GM18867 (cell line): ENCODE measurements around the gene C8B.

Experiments
- ATAC-seq: cut with Tn5 transposase; IDR thresholded peaks from one replicate; pipeline ENCODE4 v1.9.1; 2021; ENCODE audit warnings: mild to moderate bottlenecking, moderate library complexity; ENCODE audit not compliant: unreplicated experiment

The C8B gene

DNA sequence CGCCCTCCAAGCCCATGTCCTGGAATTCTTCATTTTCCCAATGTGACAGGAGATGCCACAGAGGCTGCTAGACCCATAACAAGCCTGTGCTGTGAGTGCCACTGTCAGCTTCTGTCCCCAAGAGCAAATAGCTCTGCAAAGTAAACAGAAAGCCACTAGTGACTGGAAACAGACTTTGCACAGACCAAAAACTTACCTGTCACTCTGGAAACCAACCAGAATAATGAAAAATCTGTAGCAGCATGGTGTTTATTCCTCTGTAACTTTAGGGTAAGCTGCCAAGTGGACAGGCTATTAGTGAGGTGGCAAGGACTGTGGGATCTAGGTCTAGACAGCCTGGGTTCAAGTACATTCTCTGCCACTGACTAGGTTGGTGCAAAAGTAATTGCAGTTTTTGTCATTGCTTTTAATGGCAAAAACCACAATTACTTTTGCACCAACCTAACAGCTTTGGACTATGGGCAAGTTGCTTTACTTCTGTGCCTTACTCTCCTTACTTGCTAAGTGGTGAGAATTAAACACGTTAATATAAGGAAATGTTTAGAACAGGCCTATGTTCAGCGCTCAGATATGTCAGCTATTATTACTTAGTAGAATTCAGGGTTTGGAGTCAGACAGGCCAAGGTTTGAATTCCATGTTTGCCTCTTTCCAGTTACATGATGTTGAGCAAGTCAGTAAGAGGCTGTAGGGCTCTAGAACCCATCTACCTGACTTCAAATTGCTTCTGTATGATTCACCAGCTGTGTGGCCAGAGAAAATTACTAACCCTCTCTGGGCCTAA, at the start of gene C8B:
Gene C8B (minus strand): TSS at position 100 of the 782 bp plus-strand sequence. CDS start 67 bp downstream, at position 33.
- ATAC-seq, result no peak

DNA sequence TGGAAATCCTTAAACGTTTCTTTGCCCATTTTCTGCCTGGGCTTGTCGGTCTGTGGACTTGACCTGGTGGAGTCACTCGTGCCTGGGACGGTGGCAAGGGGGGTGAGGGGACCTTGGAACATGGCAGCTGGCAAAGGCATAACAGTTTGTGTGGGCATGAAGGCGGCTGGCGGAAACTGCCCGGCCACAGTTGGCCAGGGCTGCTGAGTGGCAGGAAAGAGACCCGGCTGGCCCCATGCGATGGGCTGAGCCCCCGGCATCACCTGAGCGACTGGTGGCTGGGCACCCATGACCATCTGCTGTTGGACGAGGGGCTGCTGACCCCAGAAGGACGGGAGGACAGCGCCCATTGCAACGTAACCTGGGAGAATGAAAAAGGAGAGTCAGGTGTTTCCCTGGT, 49.3 kb upstream of the C8B start:
- no peak for ATAC-seq

DNA sequence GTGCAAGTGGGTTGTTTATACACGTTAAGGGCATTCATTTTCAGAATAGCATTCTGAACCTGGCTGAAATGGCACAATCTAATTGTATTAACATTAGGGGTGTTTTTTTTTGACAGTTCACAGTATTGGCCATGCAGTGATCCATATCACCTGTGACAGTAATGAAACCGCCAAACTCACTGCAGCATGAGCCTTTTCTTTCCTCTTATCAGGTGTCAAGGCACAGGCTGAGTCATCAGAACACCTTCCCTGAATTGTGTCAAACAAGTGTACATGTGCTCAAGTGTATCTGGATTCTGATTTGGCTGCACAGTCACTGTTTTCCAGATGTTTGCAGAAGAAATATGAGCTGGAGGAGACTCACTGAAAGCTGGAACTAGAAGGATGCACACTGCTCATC, 47.7 kb upstream of the C8B start:
- ATAC-seq, result no peak

DNA sequence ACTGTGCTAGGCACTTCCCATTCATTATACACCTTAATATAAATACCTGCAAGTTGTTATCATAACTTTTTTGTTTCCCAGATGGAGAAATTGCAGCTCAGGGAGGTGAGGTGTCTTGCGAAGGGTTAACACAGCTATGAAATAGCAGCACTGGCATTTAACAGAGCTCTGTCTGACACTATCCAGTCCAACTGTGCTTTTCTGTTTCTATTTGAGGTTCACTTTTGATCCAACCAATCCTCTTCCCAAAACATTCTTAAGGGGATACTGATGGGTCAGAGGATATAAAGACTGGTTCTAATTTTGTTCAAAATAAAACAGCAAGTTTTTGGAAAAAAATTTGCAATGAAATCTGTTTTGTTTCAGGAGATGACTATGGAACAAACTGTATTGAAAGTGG, 46.5 kb upstream of the C8B start:
- no peak for ATAC-seq

DNA sequence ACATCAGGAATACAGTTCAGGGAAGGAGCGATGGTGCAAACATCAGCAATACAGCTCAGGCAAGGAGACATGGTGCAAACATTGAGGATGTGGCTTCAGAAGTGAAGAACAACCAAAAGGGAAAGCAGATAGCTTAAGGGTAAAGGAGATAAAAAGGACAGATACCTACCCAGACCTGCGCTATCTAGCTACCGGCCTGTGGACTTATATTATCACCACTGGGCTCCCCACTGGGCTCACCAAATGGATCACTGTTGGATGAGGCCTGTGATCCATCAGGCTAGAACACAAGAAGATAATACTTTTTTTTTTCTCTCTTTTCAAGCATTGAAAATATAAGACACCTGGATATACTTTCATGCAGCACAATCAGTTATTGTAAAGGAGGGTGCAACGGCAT, 44.7 kb upstream of the C8B start:
- ATAC-seq, result no peak

DNA sequence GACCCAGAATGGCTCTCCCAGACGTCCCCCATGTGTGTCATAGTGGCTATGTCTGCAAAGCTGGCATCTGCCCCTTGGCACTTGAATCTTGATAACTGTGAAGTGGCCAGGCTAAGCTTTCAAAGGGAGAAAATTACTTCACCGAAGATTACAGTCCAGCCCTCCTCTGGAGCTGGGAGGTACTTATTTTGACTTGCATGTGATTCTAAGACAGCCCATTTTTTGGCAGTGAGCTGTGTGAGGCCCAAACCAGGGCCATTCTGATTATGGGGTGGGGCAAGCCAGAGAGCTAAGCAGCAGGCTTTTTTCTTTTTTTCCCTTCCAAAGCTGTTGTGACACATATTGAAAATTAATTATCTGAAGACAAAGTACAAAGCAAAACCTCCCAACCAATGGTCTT, 42.1 kb upstream of the C8B start:
- no peak for ATAC-seq

DNA sequence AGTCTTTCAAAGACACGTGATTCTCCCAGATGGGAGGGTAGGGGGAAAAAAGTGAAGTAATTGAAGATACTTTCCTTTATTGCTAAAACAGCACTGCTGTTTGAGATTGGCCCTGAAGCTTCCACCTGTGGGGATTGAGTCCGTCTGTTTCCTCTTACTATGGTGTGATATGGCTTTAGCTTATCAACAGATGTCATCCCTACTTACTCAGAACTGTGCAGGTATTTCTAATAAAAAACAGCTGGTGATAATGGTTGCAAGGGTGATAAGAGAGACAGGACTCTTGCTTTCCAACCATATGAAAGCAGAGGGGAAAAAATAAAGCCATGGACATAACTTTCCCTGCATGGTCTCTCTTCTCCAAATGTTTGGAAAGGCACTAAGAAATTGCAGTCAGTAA, 41.7 kb upstream of the C8B start:
- no peak for ATAC-seq

DNA sequence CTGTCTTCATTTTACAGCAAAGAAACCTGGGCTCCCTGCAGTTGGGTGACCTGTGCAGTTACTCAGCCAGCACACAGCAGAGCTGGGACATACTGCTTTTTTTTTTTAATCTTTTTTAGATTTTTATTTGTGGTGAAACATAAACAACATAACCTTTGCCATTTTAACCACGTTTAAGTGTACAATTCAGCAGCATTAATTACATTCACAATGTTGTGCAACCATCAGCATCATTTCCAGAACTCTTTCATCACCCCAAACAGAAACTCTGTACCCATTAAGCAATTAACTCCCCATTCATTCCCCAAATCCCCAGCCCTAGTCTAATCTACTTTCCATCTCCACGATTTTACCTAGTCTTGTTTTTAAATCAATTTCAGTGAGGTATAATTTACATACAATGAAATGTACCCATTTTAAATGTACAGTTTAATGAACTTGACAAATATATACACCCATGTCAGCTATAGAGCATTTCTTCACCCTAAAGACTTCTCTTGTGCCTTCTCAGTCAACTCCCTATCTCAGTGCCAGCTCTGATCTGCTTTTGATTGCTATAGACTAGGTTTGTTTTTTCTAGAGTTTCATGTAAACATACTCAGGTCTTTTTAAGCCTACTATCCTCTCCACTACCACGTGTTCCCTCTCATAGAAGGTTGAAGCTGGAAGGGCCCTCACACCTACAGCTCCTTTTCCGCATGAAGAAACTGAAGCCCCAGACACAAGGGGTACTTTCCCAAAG, 37.8 kb upstream of the C8B start:
- ATAC-seq, result no peak

DNA sequence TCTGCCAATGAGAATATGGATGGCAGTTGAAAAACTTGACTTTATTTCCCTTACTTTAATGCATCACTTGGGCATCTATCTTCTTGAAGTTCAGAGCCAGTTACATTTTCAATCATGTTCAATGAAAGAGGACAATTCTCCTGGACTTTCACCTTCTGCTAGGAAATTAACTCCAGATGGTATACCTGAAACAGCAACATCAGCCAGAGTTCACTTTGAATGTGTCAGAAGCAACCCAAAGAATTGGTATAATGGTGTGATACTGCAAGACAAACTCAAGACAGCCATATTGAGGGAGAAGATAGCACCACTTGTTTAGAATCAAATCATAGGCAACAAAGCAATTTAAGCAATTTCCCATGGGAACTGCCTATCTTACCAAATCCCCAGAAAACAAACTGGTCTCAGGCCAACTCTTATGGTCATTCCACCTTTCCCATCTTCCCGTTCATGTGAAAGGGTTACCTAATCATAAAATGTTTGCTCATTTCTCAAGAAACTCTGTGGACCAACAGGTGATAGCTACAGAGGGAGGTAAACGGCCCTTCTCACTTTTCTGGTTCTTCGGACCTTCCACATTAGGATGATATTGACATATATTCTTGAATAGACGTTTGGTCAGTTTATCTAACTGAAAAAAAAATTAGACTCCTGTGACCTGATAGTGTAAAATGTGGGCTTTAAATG, 29.7 kb upstream of the C8B start:
- ATAC-seq, result no peak

DNA sequence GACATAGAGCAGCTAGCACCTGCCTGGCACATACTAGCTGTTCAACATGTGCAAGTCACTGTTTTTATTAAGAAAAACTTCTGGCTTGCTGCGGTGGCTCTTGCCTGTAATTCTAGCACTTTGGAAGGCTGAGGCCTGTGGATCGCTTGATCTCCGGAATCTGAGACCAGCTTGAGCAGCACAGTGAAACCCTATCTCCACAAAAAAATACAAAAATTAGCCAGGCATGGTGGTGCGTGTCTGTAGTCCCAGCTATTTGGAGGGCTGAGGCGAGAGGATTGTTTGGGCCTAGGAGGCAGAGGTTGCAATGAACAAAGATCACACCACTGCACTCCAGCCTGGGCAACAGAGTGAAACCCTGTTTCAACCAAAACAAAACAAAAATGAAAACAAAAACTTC, 27.7 kb upstream of the C8B start:
- ATAC-seq, result no peak

DNA sequence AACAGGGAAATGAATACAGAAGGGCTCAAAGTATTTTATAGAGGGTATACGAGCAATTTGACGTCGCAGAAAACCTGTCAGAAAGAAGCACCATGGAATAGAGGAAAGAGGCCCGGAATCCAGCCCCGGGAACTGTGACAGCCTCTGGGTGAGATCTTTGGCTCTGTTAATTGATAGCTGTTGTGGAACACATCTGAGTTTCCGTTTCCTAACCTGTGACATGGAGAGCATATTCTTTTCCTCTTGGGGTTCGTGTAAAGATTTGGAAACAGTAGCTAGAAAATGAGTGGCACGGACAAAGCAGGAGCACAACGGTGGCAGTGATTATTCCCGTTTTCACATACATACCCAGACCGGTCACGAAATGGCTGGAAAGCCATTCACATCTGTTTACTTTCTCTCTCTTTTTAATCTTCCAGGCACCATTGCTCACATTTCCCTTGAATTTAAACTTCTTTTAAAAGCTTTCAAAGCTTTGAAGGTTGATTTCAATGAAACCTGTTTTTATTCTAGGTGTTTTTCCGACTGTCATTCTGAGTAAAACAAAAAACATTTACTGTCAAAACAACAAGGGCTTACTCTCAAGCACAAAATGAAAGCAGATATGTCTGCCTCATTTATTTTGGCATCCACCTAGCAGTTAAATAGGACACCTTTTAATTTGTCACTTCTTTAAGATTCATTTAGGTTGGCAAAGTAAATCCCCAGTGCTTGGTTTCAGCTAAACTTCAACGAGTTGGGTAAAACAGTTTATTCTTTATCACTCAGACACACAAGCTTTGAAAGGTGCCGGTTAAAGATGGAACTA, 26.7 kb upstream of the C8B start:
- no peak for ATAC-seq

DNA sequence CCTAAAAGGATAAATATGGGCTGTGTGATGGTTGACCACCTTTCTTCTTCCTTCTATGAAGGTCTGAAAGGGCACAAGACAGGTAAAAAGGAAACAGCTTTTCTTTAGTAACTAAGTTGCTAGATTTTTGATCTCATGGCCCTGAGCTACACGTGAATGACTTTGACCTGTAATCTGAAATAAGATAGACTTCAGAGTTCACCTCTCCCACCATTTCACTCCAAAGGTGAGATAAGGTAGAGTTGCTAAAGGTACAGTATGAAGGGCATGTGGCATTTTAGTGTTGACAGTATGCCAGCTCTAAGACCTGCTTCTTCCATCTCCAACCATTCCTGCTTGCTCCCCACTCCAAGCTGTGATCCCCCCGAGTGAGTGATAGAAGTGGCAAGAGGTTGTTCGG, 25.8 kb upstream of the C8B start:
- ATAC-seq, result no peak

DNA sequence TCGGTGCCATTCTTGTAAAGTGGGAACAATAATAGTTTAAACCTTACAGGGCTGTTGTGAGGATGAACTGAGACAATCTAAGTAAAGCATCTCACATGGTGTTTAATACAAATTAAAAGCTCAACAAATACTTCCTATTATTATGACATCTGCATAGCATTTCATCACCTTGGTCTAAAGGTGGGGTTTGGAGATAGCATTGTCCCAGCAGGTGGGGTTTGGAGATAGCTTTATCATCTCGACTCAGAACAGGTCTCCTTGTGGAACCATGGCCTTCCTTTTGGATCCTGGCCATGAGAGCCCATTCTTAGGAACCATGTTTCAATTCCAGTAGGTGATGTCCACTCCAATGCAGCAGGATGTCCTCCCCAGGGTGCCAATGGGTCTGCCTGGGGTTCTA, 20.6 kb upstream of the C8B start:
- no peak for ATAC-seq

DNA sequence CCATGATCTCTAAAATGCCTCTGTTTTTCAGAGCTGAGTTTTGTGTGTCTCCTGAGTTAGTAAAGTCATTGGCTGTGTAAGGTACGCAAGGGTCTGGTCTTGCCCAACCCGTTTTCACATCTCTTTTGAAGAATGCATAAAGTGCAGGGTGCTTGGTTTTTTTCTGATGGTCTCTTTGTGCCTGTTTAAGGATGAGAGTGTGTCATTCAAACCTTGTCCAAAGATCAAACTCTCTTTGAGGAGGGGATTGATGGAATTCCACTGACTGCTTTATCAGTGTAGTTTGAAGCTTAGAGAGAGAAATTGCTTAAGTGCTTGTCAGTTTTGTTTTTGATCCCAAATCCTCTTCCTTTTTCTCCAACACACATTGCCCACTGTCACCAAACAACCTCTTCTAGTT, 20.0 kb upstream of the C8B start:
- ATAC-seq, result no peak

DNA sequence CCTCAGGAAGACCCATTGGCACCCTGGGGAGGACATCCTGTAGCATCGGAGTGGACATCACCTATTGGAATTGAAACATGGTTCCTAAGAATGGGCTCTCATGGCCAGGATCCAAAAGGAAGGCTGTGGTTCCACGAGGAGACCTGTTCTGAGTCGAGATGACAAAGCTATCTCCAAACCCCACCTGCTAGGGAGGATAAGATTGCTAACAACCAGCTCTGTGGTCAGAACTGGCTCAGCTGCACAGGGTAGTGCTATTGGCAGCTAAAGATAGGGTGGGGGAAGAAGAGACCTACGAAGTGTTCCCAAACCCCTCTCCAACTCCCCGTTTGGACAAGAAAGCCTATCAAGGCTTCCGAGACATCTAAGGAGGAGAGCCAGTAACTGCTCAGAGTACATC, 17.7 kb upstream of the C8B start:
- ATAC-seq, result no peak

DNA sequence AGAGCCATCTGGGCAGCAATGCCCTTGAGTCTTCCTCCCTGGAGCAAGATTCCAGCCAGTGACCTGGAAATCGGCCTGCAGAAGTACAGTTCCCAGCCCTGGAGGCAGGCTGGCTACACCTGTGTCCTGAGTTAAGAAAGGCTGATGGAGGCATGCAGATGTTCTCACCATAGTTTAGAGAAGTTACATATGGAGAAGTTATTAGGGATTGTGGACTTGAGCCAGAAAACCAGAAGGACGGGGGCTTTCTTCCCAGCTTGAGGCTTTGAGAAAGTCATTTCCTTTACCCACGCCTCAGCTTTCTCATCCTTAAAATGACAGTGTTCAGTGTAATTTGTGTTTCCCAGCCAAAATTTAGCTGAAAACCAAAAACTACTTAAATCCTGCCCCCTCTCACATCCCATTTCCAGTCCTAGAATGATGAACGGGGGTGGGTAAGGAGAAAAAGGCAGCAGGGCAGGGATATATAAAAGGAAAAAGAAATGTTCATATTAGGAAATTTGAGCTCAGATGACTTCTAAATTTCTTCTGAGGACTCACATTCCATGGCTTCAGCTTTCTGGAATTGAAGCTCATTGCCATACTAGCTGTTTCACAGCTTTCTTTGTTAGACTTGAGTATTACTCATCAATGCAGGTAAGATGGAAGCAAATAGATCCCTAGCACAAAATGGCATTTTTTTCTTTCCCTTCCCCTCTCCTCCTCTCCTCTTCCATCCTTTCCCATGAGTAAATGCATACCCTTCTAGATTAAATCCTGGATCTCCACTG, 14.4 kb upstream of the C8B start:
- no peak for ATAC-seq

DNA sequence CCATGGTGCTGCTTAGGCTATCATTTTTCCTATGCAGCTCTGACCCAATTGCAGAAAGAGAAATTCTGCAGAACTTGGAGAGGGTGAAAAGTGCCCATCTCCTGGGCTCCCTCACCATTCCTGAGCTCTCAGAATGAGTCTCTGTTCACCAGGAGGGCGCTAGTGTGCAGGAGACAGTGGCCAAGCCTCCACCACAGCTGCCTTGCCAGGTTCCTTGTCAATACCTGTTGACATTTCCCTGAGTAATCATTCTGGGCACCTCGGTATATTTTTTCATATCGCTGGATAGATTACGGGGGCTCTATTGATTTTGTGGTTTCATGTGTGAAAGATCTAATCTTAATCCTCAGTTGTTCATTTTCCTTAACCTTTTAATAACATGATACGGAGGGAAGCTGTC, 13.0 kb upstream of the C8B start:
- no peak for ATAC-seq

DNA sequence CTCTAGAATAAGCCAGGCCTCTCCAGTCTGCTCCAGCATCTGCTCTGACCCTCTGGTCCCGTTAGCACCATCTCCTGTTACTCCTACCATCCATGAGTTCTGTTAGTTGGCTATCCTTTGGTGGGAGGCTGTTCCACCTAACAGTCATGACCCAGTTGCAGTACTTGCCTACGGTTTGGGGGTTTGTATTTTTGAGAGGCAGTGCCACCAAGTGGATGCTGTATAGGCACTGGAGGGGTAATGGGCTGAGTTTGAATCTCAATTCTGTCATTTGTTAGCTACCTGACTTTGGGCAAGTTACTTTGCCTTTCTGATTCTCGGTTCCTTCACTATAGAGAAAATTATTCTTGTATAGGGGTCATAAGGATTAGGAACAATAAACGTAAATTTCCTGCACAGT, 12.1 kb upstream of the C8B start:
- no peak for ATAC-seq

DNA sequence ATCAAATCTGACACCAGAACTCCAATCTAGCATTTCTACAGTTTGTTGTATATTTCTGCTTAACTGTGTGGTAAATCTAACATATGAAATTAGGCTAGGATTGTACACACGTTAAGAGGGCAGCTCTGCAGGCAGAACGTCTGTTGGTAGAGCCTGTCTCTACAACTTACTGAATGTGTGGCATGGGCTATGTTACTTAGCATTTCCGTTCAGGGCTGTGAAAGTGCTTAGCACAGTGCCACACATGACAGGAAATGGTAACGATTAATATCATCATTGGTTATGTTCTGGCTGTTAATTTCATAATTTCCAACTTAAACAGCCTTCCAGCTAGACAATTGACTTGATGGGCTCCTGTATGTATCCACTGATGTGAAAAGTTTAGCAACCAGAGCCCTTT, 9.6 kb upstream of the C8B start:
- no peak for ATAC-seq

DNA sequence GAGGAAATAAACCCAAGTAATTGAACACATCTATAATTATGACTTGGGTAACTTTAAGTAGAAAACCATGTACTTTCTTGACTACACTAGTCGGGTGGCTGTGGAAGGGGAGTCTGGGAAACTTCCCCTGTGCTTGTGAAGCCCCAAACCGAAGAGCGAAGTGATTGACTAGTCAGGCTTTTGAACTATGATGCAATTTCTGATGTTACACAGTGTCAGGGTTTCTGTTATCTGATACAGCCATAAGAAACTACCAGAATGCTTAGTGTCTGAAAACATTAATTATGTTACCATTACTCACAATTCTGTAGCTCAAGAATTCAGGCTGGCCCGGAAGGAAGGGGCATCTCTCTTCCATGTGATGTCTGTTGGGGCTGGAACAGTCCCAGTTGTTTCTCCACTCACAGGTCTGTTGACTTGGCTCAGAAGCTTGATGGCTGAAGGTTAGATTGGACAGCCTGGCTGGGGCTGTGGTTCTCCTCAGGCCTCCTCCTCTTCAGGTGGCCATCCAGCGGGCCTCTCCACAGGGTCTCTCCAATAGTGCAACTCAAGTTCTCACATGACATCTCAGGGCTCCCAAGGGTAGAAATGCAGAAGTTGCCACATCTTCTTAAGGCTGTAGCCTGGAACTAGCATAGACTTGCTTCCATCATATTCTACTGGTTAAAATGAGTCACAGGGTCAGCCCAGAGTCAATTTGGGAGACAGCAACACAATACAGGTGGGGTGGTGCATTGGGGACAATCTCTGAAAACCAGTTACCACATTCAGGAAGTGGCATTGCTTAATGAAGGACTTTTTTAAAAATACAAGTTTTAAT, 8.3 kb upstream of the C8B start:
- ATAC-seq, result no peak
